Measurements from ENCODE around the gene ACTG2.
"Not testable (repeated sequence)": the region's sequence is repeated elsewhere in the genome, so short reads cannot be mapped to it uniquely, and the experiment has no call there.

Gene ACTG2

DNA sequence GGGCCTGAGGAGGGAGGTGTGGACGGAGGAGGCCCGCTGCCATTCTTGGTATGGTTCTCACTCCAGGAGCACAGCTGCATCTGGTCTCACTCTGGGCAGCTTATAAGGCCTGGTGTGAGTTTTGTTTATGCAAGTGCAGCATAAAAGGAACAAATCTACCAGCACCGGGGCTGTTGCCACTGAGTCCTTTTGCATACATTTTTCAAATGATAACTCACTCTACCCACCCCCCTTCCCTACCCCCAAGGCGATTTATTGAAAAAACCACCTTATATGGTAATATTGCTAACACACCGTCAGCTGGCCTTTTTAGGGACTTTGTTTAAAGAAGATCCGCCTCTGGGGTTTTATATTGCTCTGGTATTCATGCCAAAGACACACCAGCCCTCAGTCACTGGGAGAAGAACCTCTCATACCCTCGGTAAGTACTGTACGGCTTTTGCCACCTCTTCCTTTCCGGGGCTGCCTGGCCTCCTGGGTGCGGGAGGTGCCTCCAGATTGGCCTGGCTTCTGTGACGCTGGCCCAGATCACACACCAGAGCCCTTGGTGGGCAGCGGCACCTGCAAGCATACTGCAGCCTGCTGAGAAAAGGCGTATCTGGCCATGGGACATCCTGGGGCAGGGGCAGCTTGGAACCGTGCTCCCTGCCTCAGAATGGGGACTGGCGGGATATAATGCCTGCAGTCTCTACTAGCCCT lies at the start of gene ACTG2:
ACTG2 (plus strand) TSS at position 378 of the 699 bp plus-strand sequence. CDS start 8,304 bp downstream, outside the sequence.
- DNase-seq: no peak

GRCh38 chr2:73844087-73844486 lies 48.7 kb upstream of the ACTG2 start:
- DNase-seq: no peak

DNA sequence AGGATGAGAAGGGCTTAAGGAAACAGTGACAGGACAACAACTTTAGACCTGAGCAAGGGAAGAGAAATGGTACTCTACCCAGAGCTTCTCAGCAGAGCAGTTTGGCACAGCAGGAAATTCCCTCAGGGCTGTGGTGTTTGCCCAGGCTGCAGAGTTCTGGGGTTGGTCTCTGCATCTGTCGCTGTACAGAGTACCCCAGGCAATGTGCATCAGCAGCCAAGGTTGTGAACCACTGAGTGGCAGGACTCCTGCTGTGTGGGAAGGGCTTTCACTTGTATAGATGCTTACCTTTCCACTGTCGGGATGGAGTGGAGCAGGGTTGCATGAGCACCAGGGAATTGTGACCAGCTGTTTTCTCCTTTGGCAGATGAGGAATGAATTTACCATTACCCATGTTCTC lies 42.8 kb upstream of the ACTG2 start:
- no peak for DNase-seq

- no peak for DNase-seq
Observed at GRCh38 chr2:73851274-73851673, 41.5 kb upstream of the ACTG2 start.

- no peak for DNase-seq
Observed at GRCh38 chr2:73852020-73852419, 40.8 kb upstream of the ACTG2 start.

DNA sequence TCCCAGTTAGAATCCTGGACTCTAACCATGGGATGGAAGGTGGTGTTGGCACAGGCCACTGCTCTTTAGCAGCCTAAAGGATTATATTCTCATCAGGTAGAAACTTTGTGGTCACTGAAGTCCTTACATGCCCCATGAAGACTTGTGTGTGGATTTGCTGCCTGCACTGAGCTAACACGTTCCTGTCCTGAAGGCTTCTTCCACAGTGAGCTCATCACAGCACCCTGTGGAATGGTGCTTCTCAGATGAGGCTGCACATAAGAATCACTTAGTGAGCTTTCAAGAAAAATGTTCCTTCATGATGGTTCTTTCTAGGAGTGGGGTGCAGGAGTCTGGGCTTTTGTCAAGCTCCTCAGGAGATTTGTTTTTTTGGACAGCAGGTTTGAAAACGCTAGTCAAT lies 37.3 kb upstream of the ACTG2 start:
- DNase-seq: no peak

GRCh38 chr2:73856214-73856613 lies 36.6 kb upstream of the ACTG2 start:
- no peak for DNase-seq

GRCh38 chr2:73859721-73860586 lies 32.9 kb upstream of the ACTG2 start:
- no peak for DNase-seq

DNA sequence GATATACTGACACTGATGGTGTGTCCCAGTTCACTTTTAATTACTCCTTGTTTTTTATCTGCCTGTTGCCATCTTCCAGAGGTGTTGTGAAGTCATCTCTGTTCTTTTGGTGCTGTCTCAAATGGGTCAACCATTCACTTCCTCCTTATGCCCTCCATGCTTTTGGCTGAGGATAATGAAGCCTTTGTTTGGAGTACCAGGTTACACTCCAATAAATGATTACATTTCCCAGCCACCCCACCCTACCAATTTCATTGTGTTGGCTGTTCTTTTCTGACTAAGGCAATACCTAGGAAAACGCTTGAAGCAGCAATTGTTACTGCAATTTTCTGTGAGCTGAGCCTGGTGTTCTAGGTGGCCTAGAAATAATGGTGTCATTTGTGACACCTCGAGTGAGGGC lies 29.8 kb upstream of the ACTG2 start:
- no peak for DNase-seq

- DNase-seq: no peak
Observed at GRCh38 chr2:73868204-73868978, 24.4 kb upstream of the ACTG2 start.

DNA sequence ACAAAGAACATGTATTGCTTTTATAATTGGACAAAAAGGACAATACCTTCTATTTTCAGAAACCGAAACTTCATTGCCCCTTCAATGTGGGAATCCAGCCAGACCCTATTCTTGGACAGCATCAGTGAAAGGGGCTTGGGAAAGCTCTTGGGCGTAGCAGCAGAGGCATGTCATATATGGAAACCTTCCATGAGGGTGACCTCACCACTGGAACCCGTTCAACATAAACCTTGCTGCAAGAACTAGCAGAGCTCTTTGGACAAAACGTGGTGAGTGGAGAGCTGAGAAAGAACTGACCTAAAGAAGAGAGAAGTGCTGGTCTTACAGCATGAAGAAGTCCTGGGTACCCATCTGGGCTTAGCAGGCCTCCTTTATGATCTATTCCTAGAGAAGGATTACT lies 22.7 kb upstream of the ACTG2 start:
- DNase-seq: no peak

DNA sequence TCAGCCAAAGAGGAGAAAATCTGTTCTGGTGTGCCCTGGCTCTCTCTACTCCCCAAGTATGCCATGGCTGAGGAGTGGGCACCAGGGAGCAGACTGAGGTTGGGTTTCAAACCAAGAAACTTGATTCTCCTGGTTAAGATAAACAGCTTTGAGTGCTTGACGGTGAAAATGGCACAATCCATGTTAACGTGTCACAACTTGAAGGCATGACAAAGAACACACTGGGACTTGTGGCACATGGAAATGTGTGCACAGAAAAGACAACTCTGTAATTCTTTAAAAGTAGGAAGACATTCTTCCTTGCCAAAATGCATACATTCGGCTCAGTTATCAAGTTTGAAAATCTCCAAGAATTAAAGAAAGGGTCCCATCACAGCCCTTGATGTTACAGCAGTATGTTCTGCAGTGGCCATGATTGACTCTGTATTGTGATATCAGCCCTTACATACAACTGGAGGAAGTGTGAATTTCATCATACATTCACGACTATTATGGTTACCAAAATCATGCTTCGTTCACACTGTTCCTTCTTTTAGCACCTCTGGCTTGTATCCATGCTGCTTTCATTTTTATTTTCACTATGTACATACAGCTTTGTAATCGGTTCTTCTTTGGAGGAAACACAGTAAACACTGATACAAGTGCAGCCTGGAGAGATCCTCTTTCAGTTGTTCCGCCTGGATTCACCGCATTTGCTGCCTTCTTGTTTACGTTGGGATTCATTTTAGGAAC lies 15.6 kb upstream of the ACTG2 start:
- DNase-seq: no peak

- not testable (repeated sequence) for DNase-seq
Observed at GRCh38 chr2:73877984-73878383, 14.8 kb upstream of the ACTG2 start.

GRCh38 chr2:73885406-73885805 lies 7.4 kb upstream of the ACTG2 start:
- DNase-seq: no peak

DNA sequence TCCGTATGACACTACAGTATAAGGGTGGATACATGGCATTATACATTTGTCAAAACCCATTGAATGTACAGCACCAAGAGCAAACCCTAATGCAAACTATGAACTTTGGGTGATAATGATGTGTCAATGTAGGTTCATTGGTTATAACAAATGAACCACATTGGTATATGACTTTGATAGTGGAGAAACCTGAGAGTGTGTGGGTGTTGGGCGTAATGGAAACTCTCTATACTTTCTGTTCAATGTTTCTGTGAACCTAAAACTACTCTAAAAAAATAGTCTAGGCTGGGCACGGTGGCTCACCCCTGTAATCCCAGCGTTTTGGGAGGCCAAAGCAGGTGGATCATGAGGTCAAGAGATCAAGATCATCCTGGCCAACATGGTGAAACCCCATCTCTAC lies 6.5 kb upstream of the ACTG2 start:
- no peak for DNase-seq

GRCh38 chr2:73887596-73888353 lies 5.0 kb upstream of the ACTG2 start:
- not testable (repeated sequence) for DNase-seq

DNA sequence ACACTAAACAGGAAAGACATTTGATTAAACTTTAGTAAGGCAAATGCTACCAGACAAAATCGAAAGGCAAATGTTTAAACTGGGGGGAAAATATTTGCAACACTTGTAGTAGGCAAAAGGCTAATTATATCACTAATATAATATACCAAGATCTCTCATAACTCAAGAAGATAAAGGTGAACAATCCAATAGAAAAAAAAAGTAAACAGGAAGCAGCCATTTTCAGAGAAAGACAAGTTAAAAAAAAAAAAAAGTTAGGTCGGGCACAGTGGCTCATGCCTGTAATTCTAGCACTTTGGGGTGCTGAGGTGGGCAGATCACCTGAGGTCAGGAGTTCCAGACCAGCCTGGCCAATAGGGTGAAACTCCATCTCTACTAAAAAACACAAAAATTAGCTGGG lies 4.4 kb upstream of the ACTG2 start:
- no peak for DNase-seq

- no peak for DNase-seq
Observed at GRCh38 chr2:73889206-73889605, 3.6 kb upstream of the ACTG2 start.

DNA sequence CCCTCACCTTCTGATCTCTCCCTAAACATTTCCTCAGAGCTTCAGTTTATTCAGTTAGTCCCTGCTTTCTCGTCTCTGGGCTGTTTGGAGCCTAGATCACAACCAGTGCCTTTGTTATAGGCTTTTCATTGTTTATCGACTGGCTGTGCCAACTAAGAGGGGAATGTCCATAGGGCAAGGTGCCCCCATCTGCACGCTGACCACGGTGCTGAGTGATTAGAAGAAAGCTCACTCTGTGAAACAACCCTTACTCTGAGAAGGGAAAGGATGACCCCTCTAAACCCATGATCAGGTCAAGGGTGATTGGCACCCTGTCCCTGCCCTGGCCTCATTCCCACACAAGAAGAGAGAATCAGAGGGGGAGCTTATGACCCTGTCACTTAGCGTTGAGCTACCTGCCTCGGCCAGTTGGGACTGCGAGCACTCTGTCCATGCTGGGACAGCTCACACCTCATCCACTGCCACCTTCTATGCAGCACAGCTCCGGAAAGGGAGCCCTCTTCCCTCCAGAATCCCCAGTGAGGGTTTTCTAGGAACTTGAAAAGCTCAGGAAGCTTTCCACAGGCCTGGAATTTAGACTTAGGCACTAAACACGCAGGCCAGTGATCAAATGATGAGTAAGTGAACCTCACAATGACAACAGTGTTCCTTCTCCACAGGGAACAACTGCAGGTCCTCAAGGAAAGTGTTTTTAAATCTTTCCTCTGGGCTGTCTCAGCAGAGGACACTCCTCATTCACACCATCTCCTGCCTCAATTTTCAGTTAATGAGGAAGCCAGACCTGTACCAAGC lies 2.3 kb upstream of the ACTG2 start:
- DNase-seq: no peak

DNA sequence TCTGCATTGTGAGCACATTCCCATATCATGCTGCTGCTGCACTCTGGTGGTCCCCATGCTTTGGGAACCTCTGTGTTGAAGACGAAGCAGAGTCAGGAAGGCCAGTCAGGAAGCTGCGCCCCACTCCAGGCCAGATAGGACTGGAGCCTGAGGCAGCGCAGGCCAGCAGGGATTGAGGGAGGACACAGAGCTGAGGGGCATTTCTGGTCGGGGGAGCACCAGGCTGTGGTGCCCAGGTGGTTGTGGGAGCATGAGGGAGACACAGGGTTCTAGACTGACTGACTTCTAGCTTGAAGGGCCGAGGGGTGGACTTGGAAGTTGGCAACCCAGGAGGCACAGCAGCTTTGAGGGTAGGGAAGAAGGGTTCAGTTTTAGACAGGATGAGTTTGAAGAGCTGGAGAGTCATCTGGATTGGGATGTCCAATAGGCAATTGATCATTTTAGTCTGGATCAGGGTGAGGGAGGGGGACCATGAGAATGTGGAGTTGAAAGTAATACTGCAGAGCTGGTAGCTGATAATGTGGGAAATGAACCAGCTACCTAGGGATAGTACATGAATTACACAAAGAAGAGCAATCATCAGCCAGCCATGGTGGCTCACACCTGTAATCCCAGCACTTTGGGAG lies 1.4 kb upstream of the ACTG2 start:
- no peak for DNase-seq
